GM19467 (cell line): ENCODE data around the gene MITF.

Experiments
- ATAC-seq: cut with Tn5 transposase; IDR thresholded peaks from one replicate; pipeline ENCODE4 v1.9.1; 2021; ENCODE audit warnings: mild to moderate bottlenecking, moderate library complexity; ENCODE audit not compliant: unreplicated experiment

The MITF gene

DNA sequence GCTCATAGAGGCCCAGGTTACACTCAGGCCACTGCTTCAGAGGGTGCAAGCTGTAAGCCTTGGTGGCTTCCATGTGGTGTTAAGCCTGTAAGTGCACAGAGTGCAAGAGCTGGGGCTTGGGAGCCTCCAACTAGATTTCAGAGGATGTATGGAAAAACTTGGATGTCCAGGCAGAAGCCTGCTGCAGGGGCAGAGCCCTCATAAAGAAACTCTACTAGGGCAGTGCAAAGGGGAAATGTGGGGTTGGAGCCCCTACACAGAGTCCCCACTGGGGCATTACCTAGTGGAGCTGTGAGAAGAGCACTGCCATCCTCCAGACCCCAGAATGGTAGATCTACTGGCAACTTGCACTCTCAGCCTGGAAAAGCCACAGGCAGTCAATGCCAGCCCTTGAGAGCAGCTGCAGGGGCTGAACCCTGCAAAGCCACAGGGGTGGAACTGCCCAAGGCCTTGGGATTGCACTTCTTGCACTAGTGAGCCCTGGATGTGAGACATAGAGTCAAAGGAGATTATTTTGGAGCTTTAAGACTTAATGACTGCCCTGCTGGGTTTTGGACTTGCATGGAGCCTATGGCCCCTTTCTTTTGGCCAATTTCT lies 14.0 kb downstream of the MITF start:
- no peak for ATAC-seq

DNA sequence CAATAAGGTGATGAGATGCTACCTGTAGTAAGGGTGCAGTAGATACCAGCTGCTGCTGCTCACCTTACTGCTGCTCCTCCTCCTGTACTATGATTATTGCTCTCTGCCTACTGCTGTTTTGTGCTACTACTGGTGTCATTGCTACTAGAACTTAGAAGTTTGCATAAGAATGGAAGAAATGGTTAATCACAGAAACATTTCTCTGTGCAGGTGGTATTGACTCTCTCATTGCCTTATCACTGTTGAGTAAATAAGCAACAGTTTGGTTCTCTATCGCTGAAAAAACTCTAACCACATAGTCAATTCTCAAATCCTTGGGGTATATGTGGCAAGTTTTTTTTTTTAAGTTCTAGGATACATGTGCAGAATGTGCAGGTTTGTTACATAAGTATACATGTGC lies 16.5 kb downstream of the MITF start:
- ATAC-seq: no peak

DNA sequence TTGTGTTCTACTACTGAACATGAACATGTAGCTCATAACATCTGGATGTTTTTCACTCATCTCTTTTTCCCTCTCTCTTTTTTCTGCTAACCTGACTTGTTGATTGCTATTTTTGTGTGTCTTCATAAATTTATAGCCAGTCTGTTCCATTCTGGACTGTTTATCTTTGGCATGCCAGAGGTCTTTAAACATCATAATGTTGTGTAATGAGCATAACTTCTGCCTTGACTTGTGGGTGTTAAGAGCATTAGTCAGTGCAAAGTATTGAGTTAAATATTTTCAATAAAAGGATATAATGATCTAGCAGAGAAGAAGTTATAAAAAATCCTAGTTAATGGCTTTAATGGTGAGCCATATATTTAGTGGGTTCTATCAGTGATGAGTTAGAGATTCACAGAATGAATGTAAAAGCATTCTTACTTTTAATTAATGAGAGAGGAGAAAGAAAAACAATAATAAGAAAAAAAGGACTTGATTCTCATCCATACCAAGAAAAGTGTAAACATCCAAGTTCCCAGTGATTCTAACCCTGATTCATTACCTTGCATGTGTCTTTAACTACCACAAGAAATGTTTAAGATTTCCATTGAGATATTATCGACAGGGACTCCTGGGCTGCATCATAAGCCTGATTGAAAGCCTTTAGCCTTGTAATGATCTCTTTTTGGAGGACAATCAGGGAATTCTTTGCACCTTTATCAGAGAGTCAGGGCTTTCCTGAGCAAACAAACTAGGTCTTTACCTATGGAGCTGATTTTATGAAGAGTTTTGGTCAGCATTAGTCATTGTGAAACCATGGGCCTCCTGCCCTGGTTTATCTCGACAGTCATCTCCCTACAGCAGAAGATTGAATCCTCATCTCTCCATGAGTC lies 22.9 kb downstream of the MITF start:
- ATAC-seq: no peak

DNA sequence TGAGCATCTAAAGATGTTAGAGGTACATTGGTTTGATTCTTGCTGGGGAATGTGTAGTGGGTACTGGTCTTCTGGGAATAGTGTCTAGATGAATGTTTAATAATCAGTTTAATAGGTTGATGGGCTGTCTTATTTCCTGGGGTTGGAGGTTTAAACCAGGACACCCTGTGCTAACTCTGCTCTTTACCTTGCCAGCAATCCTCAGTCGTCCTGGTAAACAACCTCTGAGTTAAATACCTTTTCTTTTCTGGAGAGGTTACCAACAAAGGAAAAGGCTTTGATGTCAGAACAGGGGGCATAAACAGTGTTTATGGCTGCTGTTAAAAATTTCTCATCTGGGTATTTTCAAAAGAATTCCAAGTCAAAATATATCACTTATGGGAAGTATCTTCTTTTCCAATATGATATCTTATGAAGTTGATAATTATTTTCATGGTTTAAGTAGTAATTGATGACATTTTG lies 23.5 kb downstream of the MITF start:
- ATAC-seq: no peak

DNA sequence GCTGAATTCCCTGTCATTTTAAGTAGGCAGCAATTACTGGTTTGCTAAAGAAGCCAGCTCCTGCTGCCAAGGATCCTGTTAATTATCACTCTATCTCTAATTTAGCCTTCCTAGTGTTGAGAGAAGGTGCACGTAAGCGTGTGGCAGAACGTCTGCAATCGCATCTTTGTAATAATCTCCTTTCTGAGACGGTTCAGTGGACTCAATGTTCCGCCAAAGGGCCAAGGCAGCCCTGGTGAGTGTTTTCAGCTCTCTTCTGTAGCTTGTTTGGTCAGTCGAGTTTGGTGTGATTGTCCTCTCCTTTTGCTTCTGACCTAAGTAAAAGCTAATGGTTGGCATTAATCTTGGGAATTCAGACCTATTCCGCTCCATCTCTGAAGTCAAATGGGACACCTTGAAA lies 24.2 kb downstream of the MITF start:
- no peak for ATAC-seq

DNA sequence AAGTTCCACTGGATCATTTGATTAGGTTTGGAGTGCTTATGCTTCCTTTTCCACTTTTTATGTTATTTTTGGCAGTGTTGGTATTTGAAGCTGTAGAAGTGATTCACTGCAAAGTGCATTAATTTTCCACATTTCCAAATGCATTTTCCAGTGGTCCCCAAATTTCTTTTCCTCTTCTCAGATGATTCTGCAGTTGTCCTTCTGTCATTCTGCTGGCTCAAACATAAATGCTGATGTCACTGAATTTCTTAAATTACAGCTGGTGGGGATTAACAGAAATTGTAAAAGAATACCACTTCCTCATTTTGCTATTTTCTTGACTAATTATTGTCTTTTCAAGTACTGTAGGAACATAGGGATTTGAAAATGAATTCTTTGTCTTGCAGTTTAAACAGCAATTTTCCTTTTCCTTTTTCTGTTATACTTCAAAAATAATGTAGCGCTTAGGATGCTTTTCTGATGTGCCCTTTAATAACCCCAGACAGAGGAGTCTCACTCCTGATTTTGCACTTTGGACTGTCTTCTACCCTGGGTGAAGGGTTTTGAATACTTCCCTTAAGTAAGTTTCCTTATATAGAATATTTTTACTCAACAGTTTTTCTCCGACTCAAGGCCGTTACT lies 25.0 kb downstream of the MITF start:
- no peak for ATAC-seq

DNA sequence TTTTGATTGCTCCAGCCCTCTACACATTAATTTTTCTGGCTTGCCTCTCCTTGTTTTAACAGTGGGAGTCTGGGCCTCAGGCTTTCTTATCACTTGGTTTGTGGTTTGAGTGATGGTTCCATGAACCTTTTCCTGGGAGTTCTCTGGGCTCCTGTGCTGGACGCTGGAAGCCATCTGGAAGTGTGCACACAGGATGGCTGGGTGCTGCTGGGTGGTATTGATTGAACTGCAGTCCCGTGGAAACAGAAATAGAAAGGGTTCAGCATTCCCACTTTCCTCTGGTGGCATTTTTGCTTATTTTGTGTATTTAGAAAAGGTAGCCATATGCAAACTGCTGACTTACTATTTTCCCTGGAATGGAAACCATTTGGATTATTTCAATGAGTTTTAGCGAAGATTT lies 25.6 kb downstream of the MITF start:
- no peak for ATAC-seq

DNA sequence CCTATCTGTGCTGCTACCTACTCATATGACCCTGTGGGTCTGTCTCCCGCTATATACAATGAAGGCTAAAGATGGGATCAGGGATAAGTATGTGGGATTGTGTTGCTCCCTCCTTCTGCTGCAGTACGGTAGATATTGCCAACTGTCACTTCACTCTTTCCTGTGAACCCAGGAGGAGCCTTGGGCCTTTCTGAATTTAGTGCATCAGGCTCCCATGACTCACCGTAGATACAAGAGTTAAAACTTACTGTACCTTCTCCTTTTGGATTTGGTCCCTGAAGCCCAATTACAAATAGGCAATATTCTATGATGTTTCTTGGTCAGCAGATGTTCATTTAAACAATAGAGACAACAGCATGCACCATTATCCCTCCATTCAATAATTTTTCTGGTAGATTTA lies 27.4 kb downstream of the MITF start:
- no peak for ATAC-seq

DNA sequence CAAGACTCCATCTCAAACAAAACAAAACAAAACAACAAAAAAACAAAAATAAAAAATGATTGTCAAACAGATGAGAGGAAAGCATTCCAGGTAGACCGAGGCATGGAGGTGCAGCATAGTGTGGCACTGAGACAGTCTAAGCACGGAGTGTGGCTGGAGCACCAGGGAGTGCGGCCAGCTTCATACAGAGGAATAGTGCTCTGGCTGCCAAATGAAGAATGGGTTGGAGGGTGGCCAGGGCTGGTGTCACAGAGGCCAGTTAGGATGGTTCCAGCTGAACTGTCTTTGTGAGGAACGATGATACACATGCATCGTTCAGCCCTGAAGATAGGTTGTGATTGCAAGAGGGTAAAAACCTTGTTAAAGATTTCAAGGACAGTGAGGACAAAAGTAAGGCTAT lies 28.3 kb downstream of the MITF start:
- no peak for ATAC-seq

DNA sequence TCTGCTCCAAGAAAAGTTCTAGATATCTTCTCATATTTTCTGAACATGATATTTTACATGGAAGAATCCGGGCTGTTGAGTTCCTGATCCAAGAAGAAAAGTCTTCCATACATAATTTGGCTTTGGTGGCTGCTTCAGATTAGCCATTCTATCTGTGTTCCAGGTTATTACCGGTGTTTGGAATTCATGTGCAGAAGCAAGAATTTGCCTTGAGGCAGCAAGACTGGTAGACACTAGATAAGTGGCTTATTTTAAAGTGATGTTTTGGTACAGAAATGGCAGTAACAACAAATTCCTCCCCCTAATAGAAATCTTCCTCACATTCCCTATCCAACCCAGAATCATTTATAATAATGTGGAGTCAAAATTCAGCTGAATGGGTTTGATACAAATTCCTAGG lies 29.2 kb downstream of the MITF start:
- ATAC-seq: no peak

DNA sequence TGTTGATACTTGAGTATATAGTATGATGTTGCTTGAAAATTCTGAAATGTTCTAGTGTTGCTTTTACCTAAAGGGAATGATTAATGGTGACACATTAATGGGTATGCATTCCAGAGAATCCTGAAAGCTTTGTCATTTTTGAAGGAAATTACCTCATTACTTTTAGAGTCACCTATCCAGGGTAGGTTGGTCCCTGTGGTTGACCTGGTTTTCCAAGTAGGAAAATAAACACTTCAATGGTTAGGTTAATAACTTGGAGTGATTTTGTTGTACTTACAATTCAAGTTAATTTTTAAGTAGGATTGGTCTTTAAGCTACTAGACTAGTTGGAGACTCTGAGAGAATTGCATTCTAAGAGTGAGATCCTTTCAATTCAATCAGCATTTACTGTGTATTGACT lies 31.0 kb downstream of the MITF start:
- ATAC-seq: no peak

DNA sequence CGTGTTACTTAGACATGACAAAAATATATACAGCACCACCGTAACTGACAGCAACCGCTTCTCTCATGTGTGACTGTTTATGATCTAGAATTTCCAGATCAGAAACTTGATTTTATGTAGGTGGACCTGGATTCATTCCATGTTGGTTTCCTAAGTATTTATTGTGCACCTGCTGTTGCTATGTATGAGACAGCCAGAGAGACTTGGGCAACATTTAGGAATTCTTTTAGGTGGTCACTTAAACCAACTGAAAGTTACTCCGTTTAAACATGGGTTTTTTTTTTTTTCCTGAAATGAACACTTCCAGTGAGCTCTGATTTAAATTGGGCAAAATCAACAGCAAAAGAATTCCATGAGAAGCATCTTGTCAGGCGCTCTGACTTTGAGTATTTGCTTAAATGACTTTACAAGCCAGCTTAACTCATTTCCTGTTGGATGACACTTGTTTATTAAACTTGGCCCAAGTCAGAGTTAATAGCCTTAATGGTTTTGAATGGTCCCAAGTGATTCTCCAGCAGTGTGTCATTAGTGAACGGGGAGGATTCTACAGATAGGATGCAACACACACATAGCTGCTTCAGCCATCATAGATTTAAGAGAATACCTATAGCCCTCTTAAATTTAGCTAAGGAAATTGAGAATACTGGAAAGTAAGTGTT lies 31.8 kb downstream of the MITF start:
- no peak for ATAC-seq

DNA sequence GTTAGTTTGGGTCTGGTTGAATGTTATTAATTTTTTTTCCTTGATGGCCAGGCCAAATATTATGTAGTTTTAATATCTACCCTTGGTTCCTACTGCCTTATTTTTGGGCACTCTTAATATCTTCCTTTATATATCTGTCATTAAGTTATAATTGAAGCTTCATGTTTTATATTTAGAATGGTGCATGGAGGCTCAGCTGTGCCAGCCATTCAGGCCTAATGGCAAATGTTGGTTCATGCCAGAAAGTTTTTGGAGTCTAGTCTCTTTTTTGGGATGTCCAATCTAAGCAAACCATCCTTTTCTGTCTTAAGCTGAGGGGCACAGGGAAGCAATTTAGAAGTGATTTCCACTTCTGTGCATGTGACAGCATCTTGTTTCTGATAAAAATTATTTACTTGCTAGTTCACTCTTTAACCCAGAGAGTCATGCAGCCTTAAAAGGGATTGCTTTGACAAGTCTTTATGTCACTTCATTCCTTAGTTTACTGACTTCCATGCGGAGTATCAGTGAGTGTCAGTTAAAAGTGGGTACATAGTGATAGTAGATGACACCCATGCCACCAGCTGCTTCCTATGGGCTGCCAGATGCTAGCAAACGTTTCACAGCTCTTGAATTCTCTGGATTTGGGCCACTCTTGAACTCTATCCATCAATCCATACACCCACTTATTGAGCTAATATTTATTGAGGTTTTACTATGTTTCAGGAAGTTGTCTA lies 33.0 kb downstream of the MITF start:
- ATAC-seq: no peak

DNA sequence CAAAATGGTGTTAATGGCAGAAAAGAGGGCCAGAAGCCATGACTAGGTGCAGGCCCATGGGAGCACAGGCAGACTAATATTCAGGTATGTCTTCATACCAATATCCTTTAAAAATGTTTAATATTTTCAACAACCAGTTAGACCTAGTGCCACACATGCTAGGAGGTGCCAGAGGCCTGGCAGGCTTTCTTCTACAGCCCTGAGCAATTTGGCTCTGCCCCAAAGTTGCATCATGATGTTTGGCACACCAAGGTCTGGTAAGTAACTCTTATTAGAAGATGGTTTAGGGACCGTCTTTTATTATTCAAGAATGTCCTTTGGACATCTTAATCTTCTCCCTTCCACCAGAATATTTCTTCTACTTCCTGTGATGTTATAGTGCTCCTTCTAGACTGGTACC lies 34.8 kb downstream of the MITF start:
- ATAC-seq: no peak

DNA sequence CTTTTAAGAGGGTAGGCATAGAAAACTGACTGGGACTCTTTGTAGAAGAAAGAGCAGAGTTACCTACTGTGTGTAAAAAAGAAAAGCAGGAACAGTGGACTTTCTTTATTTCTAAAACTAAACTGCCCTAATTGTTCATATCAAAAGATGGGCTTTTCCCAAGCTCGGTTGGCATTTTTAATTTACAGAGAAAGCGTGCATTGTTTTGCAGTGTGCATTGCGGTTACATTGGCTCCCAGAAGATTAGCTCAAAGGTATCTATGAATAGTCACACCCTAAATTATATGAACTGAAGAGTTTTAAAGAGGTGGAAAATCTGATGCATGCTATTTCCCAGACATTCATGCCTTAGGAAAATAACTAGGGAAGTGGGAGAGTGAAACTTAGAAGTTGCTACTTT lies 36.5 kb downstream of the MITF start:
- no peak for ATAC-seq

DNA sequence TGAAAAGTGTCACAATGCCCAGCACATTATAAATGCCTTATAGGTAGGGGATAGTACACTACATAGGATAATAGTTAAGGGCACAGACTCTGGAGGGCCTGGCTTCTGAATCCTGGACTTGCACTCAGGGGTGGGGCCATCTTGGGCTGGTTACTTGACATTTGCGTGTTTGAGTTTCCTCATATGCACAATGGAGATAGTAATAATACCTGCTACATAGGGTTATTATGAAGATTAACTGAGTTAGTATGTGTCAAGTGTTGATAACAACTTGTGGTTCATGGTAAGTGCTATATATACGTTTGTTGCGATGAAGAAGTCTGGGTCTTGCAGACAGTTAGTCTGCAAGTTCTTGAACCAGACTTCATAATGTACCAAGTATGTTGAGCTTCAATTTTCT lies 37.0 kb downstream of the MITF start:
- no peak for ATAC-seq

DNA sequence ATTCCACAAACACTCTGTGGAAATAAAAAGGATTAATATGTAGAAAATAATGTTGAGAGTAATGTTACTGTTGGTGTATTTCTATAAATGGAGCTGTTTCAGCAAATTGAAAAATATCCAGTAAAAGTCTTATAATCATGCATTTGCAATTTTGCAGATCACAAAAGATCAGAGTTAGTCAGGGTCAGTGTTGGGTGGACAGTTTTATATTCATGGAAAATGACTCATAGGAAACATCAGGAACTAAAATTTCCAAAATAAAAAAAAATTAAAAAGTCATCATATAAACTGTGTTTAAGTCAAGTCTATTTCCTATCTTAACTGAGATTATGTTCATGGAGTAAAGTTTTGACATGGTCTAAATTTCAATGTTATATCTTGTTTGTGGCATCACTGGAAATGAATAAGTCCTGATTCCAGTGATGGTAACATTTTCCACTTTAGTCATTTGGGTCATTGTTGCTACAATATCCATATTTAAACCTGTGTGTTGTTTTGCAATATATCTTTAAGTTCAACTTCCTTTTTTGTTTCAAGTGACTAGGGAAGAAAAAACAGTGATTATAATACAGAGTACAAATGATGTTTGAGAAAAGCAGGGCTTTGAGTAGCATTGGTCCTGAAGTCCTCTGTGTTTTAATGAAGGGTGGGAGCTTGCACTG lies 37.8 kb downstream of the MITF start:
- no peak for ATAC-seq

DNA sequence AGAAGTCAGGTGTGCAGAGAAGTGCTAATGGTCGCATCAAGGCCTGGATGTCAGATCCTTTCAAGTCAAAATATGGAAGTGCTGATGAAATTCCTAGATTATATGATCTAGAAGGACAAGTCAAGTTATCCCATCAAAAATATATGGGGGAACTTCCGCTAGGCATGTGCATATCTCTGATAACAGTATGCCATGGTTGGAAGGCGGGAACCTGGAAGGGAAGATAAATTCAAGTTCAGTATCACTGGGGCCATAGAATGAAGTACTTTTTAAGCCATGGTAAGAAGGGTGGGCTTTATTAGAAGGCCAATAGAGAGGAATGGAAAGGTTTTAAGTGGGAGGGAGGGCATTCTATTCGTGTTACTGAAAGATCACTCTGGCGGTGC lies 38.3 kb downstream of the MITF start:
- ATAC-seq: no peak

DNA sequence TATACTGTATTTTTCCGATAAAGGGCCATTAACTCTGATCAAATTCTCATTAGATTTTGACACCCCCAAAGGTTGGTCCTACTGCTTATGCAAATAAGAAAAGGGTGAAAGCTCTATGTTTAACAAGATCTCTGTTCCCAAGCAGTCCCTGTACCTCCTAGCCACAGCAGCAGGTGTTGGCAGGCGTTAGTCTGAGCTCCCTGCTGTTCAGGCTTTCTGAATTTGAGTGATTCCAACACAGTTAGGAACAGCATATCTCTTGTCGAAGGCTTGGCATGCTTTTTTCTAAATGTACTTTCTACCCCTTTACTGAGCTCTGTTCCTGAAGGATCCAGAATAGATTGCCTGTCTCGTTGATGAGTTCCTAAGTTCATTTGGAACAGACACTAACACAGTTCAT lies 42.3 kb downstream of the MITF start:
- no peak for ATAC-seq

DNA sequence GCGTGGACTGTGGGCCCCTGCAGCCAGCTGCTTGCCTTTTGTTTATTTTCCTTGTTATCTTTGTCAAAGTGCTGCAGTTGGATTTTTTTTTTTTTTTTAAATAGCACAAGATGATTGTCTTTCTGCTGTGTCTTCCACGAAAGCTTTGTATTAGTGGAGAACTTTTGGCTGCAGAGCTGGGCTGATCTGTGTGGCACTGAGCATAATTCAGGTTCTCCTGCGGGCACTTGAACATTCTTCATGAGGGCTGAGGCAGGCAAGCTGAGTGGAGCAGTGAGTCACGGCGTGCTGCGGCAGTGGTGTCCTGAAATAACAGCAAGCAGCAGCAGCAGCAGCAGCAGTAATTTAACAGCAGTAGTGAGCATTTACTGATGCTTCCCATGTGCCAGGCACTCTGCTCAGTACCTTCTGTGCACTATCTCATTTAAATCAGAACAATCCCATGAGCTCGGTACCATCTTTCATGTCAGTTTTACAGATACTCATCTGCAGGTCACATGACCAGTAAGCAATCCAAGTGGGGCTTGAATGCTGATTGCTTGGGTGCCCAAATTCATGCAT lies 45.8 kb downstream of the MITF start:
- no peak for ATAC-seq
